ENCODE measurements around the gene EFCAB13. TPM values are rescaled to one million over a fixed set of nuclear protein-coding genes. Genes with fewer than 3 reads are reported as not detected.

Gene EFCAB13
- total RNA-seq, 1 experiment from 2014 or later: 5.1 TPM

DNA sequence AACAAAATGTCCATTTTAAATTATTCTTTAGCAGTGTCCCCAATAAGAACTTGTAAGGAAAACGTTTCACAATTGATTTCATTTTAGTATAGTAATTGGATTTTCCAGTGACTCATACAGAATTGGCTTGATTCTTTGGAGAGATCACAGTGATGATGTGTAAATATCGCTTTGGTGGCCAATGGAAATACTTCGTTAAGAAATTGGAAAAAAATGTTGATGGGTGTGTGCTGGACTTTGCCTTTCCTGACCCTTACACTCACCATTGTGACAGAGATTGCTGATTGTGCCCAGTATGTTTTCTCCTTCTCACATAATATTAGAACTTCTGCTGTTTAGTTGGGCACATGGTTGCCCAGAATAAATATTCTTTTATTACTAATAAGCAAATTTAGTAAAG is 7.4 kb upstream of the EFCAB13 start:
- Histone ChIP-seq H3K27me3 (replicated peaks; ENCODE audit: control insufficient read depth, insufficient read depth, low read length) (no peaks in the 10 kb centered on the region), H3K36me3 (ENCODE audit: control insufficient read depth, insufficient read depth, low read length) (no peaks in the 10 kb centered on the region), H3K4me1 (peaks cover 11% of the 10 kb centered on the region; the same call in 1 of the 2 replicates), H3K4me3 (ENCODE audit: low read depth, low read length) (no peak overlapping the region), H3K9me3 (no peaks in the 10 kb centered on the region)
- TF ChIP-seq, protein P1, sequence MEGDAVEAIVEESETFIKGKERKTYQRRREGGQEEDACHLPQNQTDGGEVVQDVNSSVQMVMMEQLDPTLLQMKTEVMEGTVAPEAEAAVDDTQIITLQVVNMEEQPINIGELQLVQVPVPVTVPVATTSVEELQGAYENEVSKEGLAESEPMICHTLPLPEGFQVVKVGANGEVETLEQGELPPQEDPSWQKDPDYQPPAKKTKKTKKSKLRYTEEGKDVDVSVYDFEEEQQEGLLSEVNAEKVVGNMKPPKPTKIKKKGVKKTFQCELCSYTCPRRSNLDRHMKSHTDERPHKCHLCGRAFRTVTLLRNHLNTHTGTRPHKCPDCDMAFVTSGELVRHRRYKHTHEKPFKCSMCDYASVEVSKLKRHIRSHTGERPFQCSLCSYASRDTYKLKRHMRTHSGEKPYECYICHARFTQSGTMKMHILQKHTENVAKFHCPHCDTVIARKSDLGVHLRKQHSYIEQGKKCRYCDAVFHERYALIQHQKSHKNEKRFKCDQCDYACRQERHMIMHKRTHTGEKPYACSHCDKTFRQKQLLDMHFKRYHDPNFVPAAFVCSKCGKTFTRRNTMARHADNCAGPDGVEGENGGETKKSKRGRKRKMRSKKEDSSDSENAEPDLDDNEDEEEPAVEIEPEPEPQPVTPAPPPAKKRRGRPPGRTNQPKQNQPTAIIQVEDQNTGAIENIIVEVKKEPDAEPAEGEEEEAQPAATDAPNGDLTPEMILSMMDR (IDR thresholded peaks at IDR 0.05; ENCODE audit: insufficient read depth in 1 of 2, low read depth in 1 of 2, low read length in 1 of 2, severe bottlenecking in 1 of 2, unreplicated experiment in 1 of 2): no peak
- Mint-ChIP-seq H3K9me3 (ENCODE audit: unreplicated experiment) (no peaks in the 10 kb centered on the region), H3K4me1 (ENCODE audit: low read depth, unreplicated experiment) (no peaks in the 10 kb centered on the region), H3K27ac (ENCODE audit: unreplicated experiment) (no peak overlapping the region), H3K4me3 (ENCODE audit: unreplicated experiment) (no peak overlapping the region), H3K27me3 (ENCODE audit: insufficient read depth, unreplicated experiment) (no peaks in the 10 kb centered on the region), H3K36me3 (ENCODE audit: insufficient read depth, unreplicated experiment) (no peaks in the 10 kb centered on the region)
- CTCF ChIA-PET: interaction anchor here (1.4 kb wide), 1 partner anchor 64 kb away, joined by 6 read pairs; no protein-coding TSS in a partner anchor
- DNase-seq: peak in 1 of 2 experiments; percentile 13
- intact Hi-C loops (cut with micrococcal nuclease; ENCODE audit: unreplicated experiment): no loop called here
- no TSS peak for BruUV-seq (replicated peaks)
- POLR2A ChIA-PET: no interaction called here

DNA sequence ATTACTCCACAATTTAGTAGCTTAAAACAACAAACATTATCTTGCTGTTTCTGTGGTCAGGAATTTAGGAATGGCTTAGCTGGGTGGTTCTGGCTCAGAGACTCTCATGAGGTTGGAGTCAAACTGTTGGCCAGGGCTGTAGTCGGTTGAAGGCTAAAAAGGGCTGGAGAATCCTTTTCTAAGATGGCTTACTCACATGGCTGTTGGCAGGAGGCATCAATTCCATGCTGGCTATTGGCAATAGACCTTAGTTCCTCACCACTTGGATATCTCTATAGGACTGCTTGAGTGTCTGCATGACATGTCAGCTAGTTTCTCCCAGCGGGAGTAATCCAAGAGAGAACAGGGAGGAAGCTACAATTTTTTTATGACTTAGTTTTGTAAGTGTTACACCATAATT is 6.6 kb upstream of the EFCAB13 start:
- no TSS peak for BruUV-seq (replicated peaks)
- no peak overlapping the region for H3K27ac Mint-ChIP-seq (ENCODE audit: unreplicated experiment)
- no peaks in the 10 kb centered on the region for H3K27me3 Mint-ChIP-seq (ENCODE audit: insufficient read depth, unreplicated experiment)
- no peaks in the 10 kb centered on the region for H3K27me3 ChIP-seq (replicated peaks; ENCODE audit: control insufficient read depth, insufficient read depth, low read length)
- intact Hi-C loops (cut with micrococcal nuclease; ENCODE audit: unreplicated experiment): no loop called here
- no peaks in the 10 kb centered on the region for H3K9me3 Mint-ChIP-seq (ENCODE audit: unreplicated experiment)
- peaks cover 11% of the 10 kb centered on the region; the same call in 1 of the 2 replicates for H3K4me1 ChIP-seq
- ChIA-PET POLR2A (no interaction called here), CTCF (no interaction called here)
- H3K36me3 ChIP-seq (ENCODE audit: control insufficient read depth, insufficient read depth, low read length): no peaks in the 10 kb centered on the region
- H3K9me3 ChIP-seq: no peaks in the 10 kb centered on the region
- no peak for DNase-seq
- H3K36me3 Mint-ChIP-seq (ENCODE audit: insufficient read depth, unreplicated experiment): no peaks in the 10 kb centered on the region
- no peaks in the 10 kb centered on the region for H3K4me1 Mint-ChIP-seq (ENCODE audit: low read depth, unreplicated experiment)
- TF ChIP-seq, protein P1 (IDR thresholded peaks at IDR 0.05; ENCODE audit: insufficient read depth in 1 of 2, low read depth in 1 of 2, low read length in 1 of 2, severe bottlenecking in 1 of 2, unreplicated experiment in 1 of 2): no peak
- no peak overlapping the region for H3K4me3 ChIP-seq (ENCODE audit: low read depth, low read length)
- H3K4me3 Mint-ChIP-seq (ENCODE audit: unreplicated experiment): no peak overlapping the region

DNA sequence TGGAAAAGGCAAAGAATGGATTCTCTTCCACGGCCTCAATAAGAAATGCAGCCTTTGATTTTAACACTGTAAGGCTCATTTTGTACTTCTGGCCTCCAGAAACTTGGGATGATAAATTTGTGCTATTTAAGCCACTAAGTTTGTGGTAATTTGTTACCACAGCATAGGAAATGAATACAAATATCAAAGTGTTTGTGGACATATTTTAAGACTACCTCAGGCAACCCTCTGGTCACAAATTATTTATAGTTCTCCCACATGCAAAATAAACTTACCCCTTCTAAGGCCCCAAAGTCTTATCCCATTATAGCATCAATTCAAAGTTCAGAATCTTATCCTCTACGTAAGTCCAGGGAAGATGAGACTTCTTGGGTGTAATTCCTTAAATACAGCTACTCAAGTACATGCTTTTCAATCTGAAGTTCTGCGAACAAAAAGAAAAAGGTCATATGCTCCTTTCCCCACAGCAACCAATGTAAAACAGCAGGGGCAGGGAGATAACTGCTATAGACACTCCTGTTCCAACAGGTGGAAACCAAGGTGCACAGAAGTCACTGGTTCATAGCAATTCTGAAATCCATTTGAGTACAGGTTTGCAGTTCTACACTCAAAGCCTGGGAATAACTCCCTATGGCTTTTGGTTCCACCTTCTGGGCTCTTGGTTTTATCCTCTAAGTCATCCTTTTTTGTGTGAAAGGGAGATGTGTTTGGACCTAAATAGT is 5.4 kb upstream of the EFCAB13 start:
- ChIA-PET POLR2A (no interaction called here), CTCF (no interaction called here)
- Mint-ChIP-seq H3K4me3 (ENCODE audit: unreplicated experiment) (no peak overlapping the region), H3K36me3 (ENCODE audit: insufficient read depth, unreplicated experiment) (peaks cover 5% of the 10 kb centered on the region), H3K9me3 (ENCODE audit: unreplicated experiment) (no peaks in the 10 kb centered on the region), H3K4me1 (ENCODE audit: low read depth, unreplicated experiment) (peaks cover 7% of the 10 kb centered on the region), H3K27me3 (ENCODE audit: insufficient read depth, unreplicated experiment) (no peaks in the 10 kb centered on the region), H3K27ac (ENCODE audit: unreplicated experiment) (no peak overlapping the region)
- BruUV-seq (replicated peaks): no TSS peak
- Histone ChIP-seq H3K4me3 (ENCODE audit: low read depth, low read length) (no peak overlapping the region), H3K9me3 (no peaks in the 10 kb centered on the region), H3K36me3 (ENCODE audit: control insufficient read depth, insufficient read depth, low read length) (no peaks in the 10 kb centered on the region), H3K4me1 (peaks cover 14% of the 10 kb centered on the region; the same call in 1 of the 2 replicates), H3K27me3 (replicated peaks; ENCODE audit: control insufficient read depth, insufficient read depth, low read length) (no peaks in the 10 kb centered on the region)
- TF ChIP-seq, protein P1 (IDR thresholded peaks at IDR 0.05; ENCODE audit: insufficient read depth in 1 of 2, low read depth in 1 of 2, low read length in 1 of 2, severe bottlenecking in 1 of 2, unreplicated experiment in 1 of 2): no peak
- intact Hi-C loops (cut with micrococcal nuclease; ENCODE audit: unreplicated experiment): no loop called here
- no peak for DNase-seq

Data from Caco-2 (cell line).